H9 (cell line): ENCODE measurements around the gene LINGO3. TPM values are rescaled to one million over a fixed set of nuclear protein-coding genes. Genes with fewer than 3 reads are reported as not detected.

Experiments
- DNase-seq: peaks from one replicate; pipeline ENCODE4 v3.0.0-alpha.2; 2017
- H2AFZ ChIP-seq: one replicate; pipeline ENCODE4 v1.6.1; 2013; ENCODE audit warnings: mild to moderate bottlenecking, low read length, control low read depth, moderate library complexity
- H2AK5ac ChIP-seq: 2 replicates; pipeline ENCODE4 v1.6.1; 2013; ENCODE audit warnings: low read length, control low read depth, mixed read lengths; ENCODE audit not compliant: insufficient read length
- H2BK120ac ChIP-seq: one replicate; pipeline ENCODE4 v1.6.1; 2013; ENCODE audit warnings: low read depth, mild to moderate bottlenecking, low read length, control low read depth, inconsistent platforms; ENCODE audit not compliant: poor library complexity, severe bottlenecking
- H2BK12ac ChIP-seq: 2 replicates; pipeline ENCODE4 v1.6.1; 2013; ENCODE audit warnings: low read length, control low read depth, mixed read lengths, low read depth; ENCODE audit not compliant: insufficient read length
- H2BK15ac ChIP-seq: 2 replicates; pipeline ENCODE4 v1.6.1; 2013; ENCODE audit warnings: low read depth, low read length, control low read depth
- H2BK20ac ChIP-seq: one replicate; pipeline ENCODE4 v1.6.1; 2013; ENCODE audit warnings: low read depth, mild to moderate bottlenecking, low read length, control low read depth, inconsistent platforms; ENCODE audit not compliant: poor library complexity, severe bottlenecking
- H2BK5ac ChIP-seq: 2 replicates; pipeline ENCODE4 v1.6.1; 2013; ENCODE audit warnings: low read length, control low read depth, mixed read lengths; ENCODE audit not compliant: insufficient read length
- H3K14ac ChIP-seq: 2 replicates; pipeline ENCODE4 v1.6.1; 2013; ENCODE audit warnings: low read length, control low read depth; ENCODE audit not compliant: insufficient read depth
- H3K18ac ChIP-seq: 2 replicates; pipeline ENCODE4 v1.6.1; 2013; ENCODE audit warnings: low read depth, mild to moderate bottlenecking, mixed read lengths, low read length, control low read depth; ENCODE audit not compliant: insufficient read length
- H3K23ac ChIP-seq: 2 replicates; pipeline ENCODE4 v1.6.1; 2013; ENCODE audit warnings: low read length, control low read depth, mixed read lengths, low read depth; ENCODE audit not compliant: insufficient read length
- H3K23me2 ChIP-seq: 2 replicates; pipeline ENCODE4 v1.6.1; 2013; ENCODE audit warnings: low read depth, mild to moderate bottlenecking, mixed read lengths, low read length, control low read depth; ENCODE audit not compliant: insufficient read length, poor library complexity, severe bottlenecking
- H3K27ac ChIP-seq: 2 replicates; pipeline ENCODE4 v1.5.1; 2013; ENCODE audit warnings: low read length, control low read depth, mixed read lengths, low read depth; ENCODE audit not compliant: insufficient read length
- H3K27me3 ChIP-seq: 2 replicates; pipeline ENCODE4 v1.6.1; 2013; ENCODE audit warnings: low read length, control low read depth, inconsistent platforms; ENCODE audit not compliant: insufficient read depth
- H3K4ac ChIP-seq: 2 replicates; pipeline ENCODE4 v1.6.1; 2013; ENCODE audit warnings: low read depth, mild to moderate bottlenecking, control low read depth, inconsistent platforms, low read length, moderate library complexity
- H3K4me1 ChIP-seq: 2 replicates; pipeline ENCODE4 v1.6.1; 2013; ENCODE audit warnings: low read length, control low read depth, inconsistent platforms; ENCODE audit not compliant: insufficient read depth
- H3K4me2 ChIP-seq: 2 replicates; pipeline ENCODE4 v1.6.1; 2013; ENCODE audit warnings: low read length, control low read depth, mixed read lengths; ENCODE audit not compliant: insufficient read length, insufficient read depth
- H3K56ac ChIP-seq: 2 replicates; pipeline ENCODE4 v1.6.1; 2013; ENCODE audit warnings: low read depth, mild to moderate bottlenecking, mixed read lengths, low read length, control low read depth; ENCODE audit not compliant: insufficient read length
- H3K79me1 ChIP-seq: 2 replicates; pipeline ENCODE4 v1.6.1; 2013; ENCODE audit warnings: low read depth, mild to moderate bottlenecking, moderate library complexity, low read length, control low read depth, inconsistent platforms; ENCODE audit not compliant: insufficient read depth, poor library complexity, severe bottlenecking
- H3K79me2 ChIP-seq: 2 replicates; pipeline ENCODE4 v1.6.1; 2013; ENCODE audit warnings: low read length, control low read depth, inconsistent platforms; ENCODE audit not compliant: insufficient read depth
- H3K9ac ChIP-seq: 2 replicates; pipeline ENCODE4 v1.6.1; 2013; ENCODE audit warnings: low read length, control low read depth, mixed read lengths; ENCODE audit not compliant: insufficient read length; ENCODE audit errors: extremely low read depth
- H3K9me3 ChIP-seq: one replicate; pipeline ENCODE4 v1.6.1; 2013; ENCODE audit warnings: low read depth, low read length, inconsistent platforms; ENCODE audit not compliant: control insufficient read depth
- H3T11ph ChIP-seq: one replicate; pipeline ENCODE4 v1.6.1; 2013; ENCODE audit warnings: mild to moderate bottlenecking, low read length, control low read depth, inconsistent platforms
- H4K20me1 ChIP-seq: one replicate; pipeline ENCODE4 v1.6.1; 2013; ENCODE audit not compliant: control insufficient read depth, insufficient read length, insufficient read depth
- H4K5ac ChIP-seq: 2 replicates; pipeline ENCODE4 v1.6.1; 2013; ENCODE audit warnings: low read depth, mild to moderate bottlenecking, mixed read lengths, low read length, control low read depth; ENCODE audit not compliant: insufficient read length
- H4K8ac ChIP-seq: replicated peaks from 2 replicates; pipeline ENCODE4 v1.6.1; 2013; ENCODE audit warnings: low read length, control low read depth, mixed read lengths, low read depth; ENCODE audit not compliant: insufficient read length
- H4K91ac ChIP-seq: 2 replicates; pipeline ENCODE4 v1.6.1; 2013; ENCODE audit warnings: low read depth, mild to moderate bottlenecking, moderate library complexity, mixed read lengths, low read length, control low read depth; ENCODE audit not compliant: insufficient read length
- H3K27ac Mint-ChIP-seq, 3 experiments: 2 replicates in 2 of 3; 3 replicates in 1 of 3; pipeline ENCODE4 v1.8.0; 2020 to 2021; ENCODE audit warnings: mixed read lengths in 3 of 3, mild to moderate bottlenecking in 1 of 3, moderate library complexity in 1 of 3
- H3K27me3 Mint-ChIP-seq: 2 replicates; pipeline ENCODE4 v1.8.0; 2021; ENCODE audit warnings: low read depth, mild to moderate bottlenecking, moderate library complexity, mixed read lengths
- H3K36me3 Mint-ChIP-seq, 3 experiments: 2 replicates in 2 of 3; 3 replicates in 1 of 3; pipeline ENCODE4 v1.8.0; 2020 to 2021; ENCODE audit warnings: low read depth in 3 of 3, mixed read lengths in 3 of 3; ENCODE audit not compliant: insufficient read depth in 1 of 3
- H3K4me1 Mint-ChIP-seq, 2 experiments: 2 replicates each; pipeline ENCODE4 v1.8.0; 2020; ENCODE audit warnings: mixed read lengths in 2 of 2
- H3K4me3 Mint-ChIP-seq, 2 experiments: 2 replicates in 1 of 2; 3 replicates in 1 of 2; pipeline ENCODE4 v1.8.0; 2020 to 2021; ENCODE audit warnings: mild to moderate bottlenecking in 2 of 2, mixed read lengths in 2 of 2, moderate library complexity in 1 of 2
- H3K9me3 Mint-ChIP-seq, 2 experiments: 2 replicates in 1 of 2; 3 replicates in 1 of 2; pipeline ENCODE4 v1.8.0; 2020; ENCODE audit warnings: mild to moderate bottlenecking in 2 of 2, mixed read lengths in 2 of 2, moderate library complexity in 1 of 2
- WGBS: extraction: QIAGEN DNeasy Blood & Tissue Kit; methylation state at CpG from one replicate; pipeline ENCODE4 v1.1.7; 2013; ENCODE audit warnings: missing lambda C conversion rate, low lambda C conversion rate, mixed read lengths; ENCODE audit not compliant: insufficient read length; ENCODE audit errors: extremely low coverage; 5-methylcytosine and 5-hydroxymethylcytosine counted together
- total RNA-seq: library from RNA; stranded (reverse); gene quantifications from 2 replicates; pipeline ENCODE4 v1.2.1, GENCODE V29; 2021
- TF ChIP-seq, protein P1 (sequence below): fragments of 200-600 bp; sonication (generic); conservative IDR thresholded peaks from 3 replicates; pipeline ENCODE4 v1.8.0; 2021; ENCODE audit warnings: antibody characterized with exemption, mild to moderate bottlenecking

LINGO3 gene
- total RNA-seq, 1 experiment from 2014 or later: 0.28 TPM

DNA sequence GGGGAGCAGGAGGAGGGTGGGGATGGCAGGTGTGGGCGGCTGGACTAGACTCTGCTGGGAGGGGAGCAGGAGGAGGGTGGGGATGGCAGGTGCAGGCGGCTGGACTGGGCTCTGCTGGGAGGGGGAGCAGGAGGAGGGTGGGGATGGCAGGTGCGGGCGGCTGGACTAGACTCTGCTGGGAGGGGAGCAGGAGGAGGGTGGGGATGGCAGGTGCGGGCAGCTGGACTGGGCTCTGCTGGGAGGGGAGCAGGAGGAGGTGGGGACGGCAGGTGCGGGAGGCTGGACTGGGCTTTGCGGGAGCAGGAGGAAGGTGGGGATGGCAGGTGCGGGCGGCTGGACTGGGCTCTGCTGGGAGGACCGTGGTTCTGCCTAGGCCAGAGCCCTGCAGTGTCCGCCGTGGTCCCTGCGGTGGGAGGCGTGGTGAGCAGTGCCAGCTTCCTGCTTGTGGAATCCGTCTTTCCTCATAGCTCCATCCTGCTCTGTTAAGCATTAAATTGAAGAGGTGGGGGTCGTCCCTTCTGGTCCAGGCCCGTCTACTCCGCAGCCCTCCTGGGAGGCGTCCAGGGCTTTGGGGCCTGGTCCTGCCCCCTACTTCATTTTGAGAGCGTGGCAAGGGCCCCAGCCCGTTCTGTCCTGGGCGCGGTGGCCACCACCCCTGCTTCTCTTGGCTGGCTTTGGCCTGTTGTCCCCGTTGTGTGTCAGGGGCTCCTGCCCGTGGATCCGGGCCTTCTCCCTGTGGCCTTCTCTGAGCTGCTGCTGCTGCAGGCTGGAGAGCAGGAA lies 25.3 kb upstream of the LINGO3 start:
- H2AK5ac ChIP-seq: no peak overlapping the region
- H3K18ac ChIP-seq: no peak overlapping the region
- H3K23ac ChIP-seq: no peak overlapping the region
- H2BK5ac ChIP-seq: no peak overlapping the region
- H2AFZ ChIP-seq: no peak overlapping the region
- TF ChIP-seq, protein P1, sequence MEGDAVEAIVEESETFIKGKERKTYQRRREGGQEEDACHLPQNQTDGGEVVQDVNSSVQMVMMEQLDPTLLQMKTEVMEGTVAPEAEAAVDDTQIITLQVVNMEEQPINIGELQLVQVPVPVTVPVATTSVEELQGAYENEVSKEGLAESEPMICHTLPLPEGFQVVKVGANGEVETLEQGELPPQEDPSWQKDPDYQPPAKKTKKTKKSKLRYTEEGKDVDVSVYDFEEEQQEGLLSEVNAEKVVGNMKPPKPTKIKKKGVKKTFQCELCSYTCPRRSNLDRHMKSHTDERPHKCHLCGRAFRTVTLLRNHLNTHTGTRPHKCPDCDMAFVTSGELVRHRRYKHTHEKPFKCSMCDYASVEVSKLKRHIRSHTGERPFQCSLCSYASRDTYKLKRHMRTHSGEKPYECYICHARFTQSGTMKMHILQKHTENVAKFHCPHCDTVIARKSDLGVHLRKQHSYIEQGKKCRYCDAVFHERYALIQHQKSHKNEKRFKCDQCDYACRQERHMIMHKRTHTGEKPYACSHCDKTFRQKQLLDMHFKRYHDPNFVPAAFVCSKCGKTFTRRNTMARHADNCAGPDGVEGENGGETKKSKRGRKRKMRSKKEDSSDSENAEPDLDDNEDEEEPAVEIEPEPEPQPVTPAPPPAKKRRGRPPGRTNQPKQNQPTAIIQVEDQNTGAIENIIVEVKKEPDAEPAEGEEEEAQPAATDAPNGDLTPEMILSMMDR: no peak
- peaks cover 7% of the 10 kb centered on the region; the same call in 1 of the 2 replicates for H3K79me2 ChIP-seq
- no peak overlapping the region for H3K14ac ChIP-seq
- no peak overlapping the region for H3K56ac ChIP-seq
- H3K27ac ChIP-seq: no peak overlapping the region
- peak overlapping the region; percentile 75 to 94 (median 91); a peak in 6 of 7 replicates for H3K27ac Mint-ChIP-seq
- no peak for DNase-seq
- peaks cover 6 to 19% (median 9%) of the 10 kb centered on the region in 3 experiments for H3K36me3 Mint-ChIP-seq
- no peak overlapping the region for H3T11ph ChIP-seq
- H3K4me1 ChIP-seq: peaks cover 5% of the 10 kb centered on the region; the same call in 1 of the 2 replicates
- H3K79me1 ChIP-seq: peaks cover 2% of the 10 kb centered on the region
- H4K5ac ChIP-seq: no peak overlapping the region
- no peak overlapping the region for H2BK12ac ChIP-seq
- H3K27me3 Mint-ChIP-seq: peaks cover 1% of the 10 kb centered on the region; the same call in 1 of the 2 replicates
- peaks cover 26 to 46% of the 10 kb centered on the region in 2 experiments for H3K4me1 Mint-ChIP-seq
- peaks cover 3 to 6% of the 10 kb centered on the region in 2 experiments; a peak in 4 of 5 replicates for H3K9me3 Mint-ChIP-seq
- no peak overlapping the region for H3K9ac ChIP-seq
- H3K23me2 ChIP-seq: peaks cover 9% of the 10 kb centered on the region
- H4K20me1 ChIP-seq: peaks cover 5% of the 10 kb centered on the region
- no peak overlapping the region for H4K91ac ChIP-seq
- H4K8ac ChIP-seq: no peak overlapping the region
- H3K27me3 ChIP-seq: no peaks in the 10 kb centered on the region
- WGBS: no CpG with 5 or more reads among the region's 27 CpGs
- no peak overlapping the region for H2BK120ac ChIP-seq
- H2BK20ac ChIP-seq: no peak overlapping the region
- no peak overlapping the region for H2BK15ac ChIP-seq
- peak overlapping the region in 1 of 2 experiments; percentile 18; a peak in 1 of 5 replicates for H3K4me3 Mint-ChIP-seq
- H3K4ac ChIP-seq: no peak overlapping the region
- no peaks in the 10 kb centered on the region for H3K9me3 ChIP-seq
- no peak overlapping the region for H3K4me2 ChIP-seq
